ENCODE results near the gene MIB1. TPM values are rescaled to one million over a fixed set of nuclear protein-coding genes. Genes with fewer than 3 reads are reported as not detected.

The MIB1 gene
- total RNA-seq, 1 donor from 2014 or later = 90.9 TPM

GRCh38 chr18:21903709-21904108, 163.1 kb downstream of the MIB1 start:
- no peak overlapping the region for H3K4me3 Mint-ChIP-seq
- no peaks in the 10 kb centered on the region for H3K27me3 Mint-ChIP-seq (ENCODE audit: low read depth)
- H3K36me3 Mint-ChIP-seq (ENCODE audit: low read depth) = no peaks in the 10 kb centered on the region
- TF ChIP-seq CTCF (conservative IDR thresholded peaks at IDR 0.05) = no peak
- H3K4me1 Mint-ChIP-seq = no peaks in the 10 kb centered on the region
- no peak overlapping the region for H3K27ac Mint-ChIP-seq (ENCODE audit: unreplicated experiment)
- H3K9me3 Mint-ChIP-seq = no peaks in the 10 kb centered on the region
- DNase-seq (ENCODE audit: low read depth, low spot score) = no peak

GRCh38 chr18:21904856-21905255, 164.3 kb downstream of the MIB1 start:
- TF ChIP-seq CTCF (conservative IDR thresholded peaks at IDR 0.05) = no peak
- DNase-seq (ENCODE audit: low read depth, low spot score) = no peak
- no peak overlapping the region for H3K4me3 Mint-ChIP-seq
- no peaks in the 10 kb centered on the region for H3K4me1 Mint-ChIP-seq
- no peaks in the 10 kb centered on the region for H3K36me3 Mint-ChIP-seq (ENCODE audit: low read depth)
- no peaks in the 10 kb centered on the region for H3K9me3 Mint-ChIP-seq
- H3K27ac Mint-ChIP-seq (ENCODE audit: unreplicated experiment) = no peak overlapping the region
- no peaks in the 10 kb centered on the region for H3K27me3 Mint-ChIP-seq (ENCODE audit: low read depth)

- H3K36me3 Mint-ChIP-seq (ENCODE audit: low read depth) = no peaks in the 10 kb centered on the region
- H3K27ac Mint-ChIP-seq (ENCODE audit: unreplicated experiment) = no peak overlapping the region
- DNase-seq (ENCODE audit: low read depth, low spot score) = no peak
- TF ChIP-seq CTCF (conservative IDR thresholded peaks at IDR 0.05) = no peak
- no peak overlapping the region for H3K4me3 Mint-ChIP-seq
- no peaks in the 10 kb centered on the region for H3K9me3 Mint-ChIP-seq
- H3K27me3 Mint-ChIP-seq (ENCODE audit: low read depth) = peaks cover 13% of the 10 kb centered on the region
- no peaks in the 10 kb centered on the region for H3K4me1 Mint-ChIP-seq
These were observed 166.9 kb downstream of the MIB1 start for GRCh38 chr18:21907451-21907850.

- Mint-ChIP-seq H3K4me3 (no peak overlapping the region), H3K9me3 (no peaks in the 10 kb centered on the region)
These were observed 168.1 kb downstream of the MIB1 start for GRCh38 chr18:21908711-21909110.

GRCh38 chr18:21910906-21911305, 170.3 kb downstream of the MIB1 start:
- no peaks in the 10 kb centered on the region for H3K36me3 Mint-ChIP-seq (ENCODE audit: low read depth)
- no peak for DNase-seq (ENCODE audit: low read depth, low spot score)
- TF ChIP-seq CTCF (conservative IDR thresholded peaks at IDR 0.05) = no peak
- no peak overlapping the region for H3K27ac Mint-ChIP-seq (ENCODE audit: unreplicated experiment)
- H3K27me3 Mint-ChIP-seq (ENCODE audit: low read depth) = peaks cover 16% of the 10 kb centered on the region
- no peak overlapping the region for H3K4me3 Mint-ChIP-seq
- peaks cover 3% of the 10 kb centered on the region for H3K9me3 Mint-ChIP-seq
- no peaks in the 10 kb centered on the region for H3K4me1 Mint-ChIP-seq

More at GRCh38 chr18:21908711-21909110, 168.1 kb downstream of the MIB1 start:
- H3K4me1 Mint-ChIP-seq = no peaks in the 10 kb centered on the region
- H3K27ac Mint-ChIP-seq (ENCODE audit: unreplicated experiment) = no peak overlapping the region
- DNase-seq (ENCODE audit: low read depth, low spot score) = no peak
- no peak for TF ChIP-seq CTCF (conservative IDR thresholded peaks at IDR 0.05)
- H3K36me3 Mint-ChIP-seq (ENCODE audit: low read depth) = no peaks in the 10 kb centered on the region
- peaks cover 16% of the 10 kb centered on the region for H3K27me3 Mint-ChIP-seq (ENCODE audit: low read depth)

GRCh38 chr18:21911551-21911950, 171.0 kb downstream of the MIB1 start:
- peaks cover 16% of the 10 kb centered on the region for H3K27me3 Mint-ChIP-seq (ENCODE audit: low read depth)
- no peak overlapping the region for H3K27ac Mint-ChIP-seq (ENCODE audit: unreplicated experiment)

More at GRCh38 chr18:21911551-21911950, 171.0 kb downstream of the MIB1 start:
- Mint-ChIP-seq H3K4me1 (no peaks in the 10 kb centered on the region), H3K9me3 (peaks cover 3% of the 10 kb centered on the region), H3K4me3 (no peak overlapping the region), H3K36me3 (ENCODE audit: low read depth) (no peaks in the 10 kb centered on the region)
- no peak for DNase-seq (ENCODE audit: low read depth, low spot score)
- no peak for TF ChIP-seq CTCF (conservative IDR thresholded peaks at IDR 0.05)

Measured in neural crest cell (in vitro differentiated cells).